ENCODE results near the gene SSPN.

The SSPN gene

GRCh38 chr12:26274441-26275312 is 79.3 kb downstream of the SSPN start:
- H3K4me1 Mint-ChIP-seq (ENCODE audit: low read depth) = peaks cover 23% of the 10 kb centered on the region
- no peaks in the 10 kb centered on the region for H3K9me3 Mint-ChIP-seq
- peak; percentile 43 for DNase-seq
- peaks cover 10% of the 10 kb centered on the region for H3K27me3 Mint-ChIP-seq
- H3K4me3 Mint-ChIP-seq = no peak overlapping the region
- H3K36me3 Mint-ChIP-seq (ENCODE audit: low read depth) = no peaks in the 10 kb centered on the region
- peak overlapping the region; percentile 45 for H3K27ac Mint-ChIP-seq

GRCh38 chr12:26275313-26276131 is 80.1 kb downstream of the SSPN start:
- Mint-ChIP-seq H3K36me3 (ENCODE audit: low read depth) (no peaks in the 10 kb centered on the region), H3K27ac (no peak overlapping the region), H3K27me3 (peaks cover 15% of the 10 kb centered on the region), H3K4me1 (ENCODE audit: low read depth) (peaks cover 23% of the 10 kb centered on the region), H3K9me3 (no peaks in the 10 kb centered on the region), H3K4me3 (no peak overlapping the region)
- DNase-seq = no peak

GRCh38 chr12:26276709-26277108 is 81.3 kb downstream of the SSPN start:
- Mint-ChIP-seq H3K27ac (no peak overlapping the region), H3K36me3 (ENCODE audit: low read depth) (no peaks in the 10 kb centered on the region), H3K9me3 (no peaks in the 10 kb centered on the region), H3K4me1 (ENCODE audit: low read depth) (peaks cover 23% of the 10 kb centered on the region), H3K4me3 (no peak overlapping the region), H3K27me3 (peaks cover 9% of the 10 kb centered on the region)
- no peak for DNase-seq

DNA sequence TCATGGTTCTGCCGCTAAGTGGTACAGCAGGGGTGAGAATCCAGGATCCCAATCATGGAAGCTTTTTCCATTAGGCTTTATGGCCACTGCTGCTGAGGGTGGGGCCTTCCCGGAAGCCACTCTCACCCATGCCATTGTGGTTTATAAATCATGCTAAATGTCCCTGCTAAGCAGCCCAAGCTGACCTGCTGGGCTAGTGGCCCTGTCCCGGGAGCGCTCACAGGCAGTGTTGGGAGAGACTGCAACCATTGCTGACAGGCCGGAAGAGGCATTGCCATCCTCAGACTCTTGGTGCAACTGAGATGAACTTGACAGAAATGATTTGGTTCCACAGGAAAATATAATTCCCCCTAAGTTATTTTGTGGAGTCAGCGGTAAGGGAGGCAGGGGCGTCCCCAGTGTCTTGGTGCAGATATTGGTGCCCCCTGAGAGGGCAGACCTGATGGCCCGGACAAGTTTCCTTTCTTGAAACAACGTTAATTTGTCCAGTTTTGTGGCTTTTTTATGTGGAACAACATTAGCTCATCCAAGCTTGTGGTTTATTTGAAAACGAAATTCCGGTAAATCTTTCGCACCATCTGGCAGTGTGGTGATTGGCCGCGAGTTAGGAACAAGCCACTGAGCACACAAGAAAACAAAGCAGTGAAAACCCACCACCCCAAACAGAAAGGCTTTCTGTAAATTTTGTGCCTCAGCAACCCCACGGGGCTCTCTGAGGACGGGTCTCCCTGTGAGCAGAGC is 82.3 kb downstream of the SSPN start:
- peaks cover 18% of the 10 kb centered on the region for H3K4me1 Mint-ChIP-seq (ENCODE audit: low read depth)
- peaks cover 9% of the 10 kb centered on the region for H3K27me3 Mint-ChIP-seq
- no peak overlapping the region for H3K4me3 Mint-ChIP-seq
- no peaks in the 10 kb centered on the region for H3K9me3 Mint-ChIP-seq
- DNase-seq = no peak
- no peak overlapping the region for H3K27ac Mint-ChIP-seq
- H3K36me3 Mint-ChIP-seq (ENCODE audit: low read depth) = no peaks in the 10 kb centered on the region

DNA sequence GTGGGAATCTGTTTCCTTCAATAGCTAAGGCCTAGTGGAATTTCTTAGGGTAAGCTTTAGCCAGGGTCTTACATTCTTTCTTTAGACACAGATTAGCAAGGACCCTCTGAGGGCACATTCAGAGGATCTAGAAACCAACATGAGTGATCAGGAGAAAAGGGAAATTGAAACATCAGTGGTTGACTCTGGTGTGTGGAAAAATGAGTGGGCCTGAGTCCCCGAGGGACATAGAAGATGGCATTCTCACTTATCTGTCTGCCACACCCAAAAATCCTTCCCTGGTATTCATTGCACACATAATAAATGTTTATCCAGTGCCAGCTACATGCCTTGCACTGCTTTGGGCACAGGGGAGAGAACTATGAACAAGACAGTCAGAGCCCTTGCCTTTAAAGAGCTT is 82.9 kb downstream of the SSPN start:
- no peak overlapping the region for H3K4me3 Mint-ChIP-seq
- no peaks in the 10 kb centered on the region for H3K36me3 Mint-ChIP-seq (ENCODE audit: low read depth)
- no peaks in the 10 kb centered on the region for H3K9me3 Mint-ChIP-seq
- peaks cover 18% of the 10 kb centered on the region for H3K4me1 Mint-ChIP-seq (ENCODE audit: low read depth)
- H3K27me3 Mint-ChIP-seq = peaks cover 9% of the 10 kb centered on the region
- DNase-seq = no peak
- H3K27ac Mint-ChIP-seq = no peak overlapping the region

DNA sequence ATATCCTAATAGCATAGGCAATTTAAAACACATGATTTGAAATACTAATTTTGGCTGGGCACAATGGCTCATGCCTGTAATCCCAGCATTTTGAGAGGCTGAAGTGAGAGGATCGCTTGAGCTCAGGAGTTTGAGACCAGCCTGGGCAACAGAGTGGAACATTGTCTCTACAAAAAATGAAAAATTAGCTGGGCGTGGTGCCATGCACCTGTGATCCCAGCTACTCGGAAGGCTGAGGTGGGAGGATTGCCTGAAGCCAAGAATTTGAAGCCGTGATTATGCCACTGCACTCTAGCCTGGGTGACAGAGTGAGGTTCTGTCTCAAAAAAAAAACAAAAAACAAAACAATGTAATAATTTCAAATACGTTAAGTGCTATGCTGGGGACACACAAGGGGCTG is 83.3 kb downstream of the SSPN start:
- peaks cover 20% of the 10 kb centered on the region for H3K4me1 Mint-ChIP-seq (ENCODE audit: low read depth)
- no peak for DNase-seq
- H3K36me3 Mint-ChIP-seq (ENCODE audit: low read depth) = no peaks in the 10 kb centered on the region
- no peak overlapping the region for H3K4me3 Mint-ChIP-seq
- no peak overlapping the region for H3K27ac Mint-ChIP-seq
- no peaks in the 10 kb centered on the region for H3K9me3 Mint-ChIP-seq
- H3K27me3 Mint-ChIP-seq = peaks cover 9% of the 10 kb centered on the region

DNA sequence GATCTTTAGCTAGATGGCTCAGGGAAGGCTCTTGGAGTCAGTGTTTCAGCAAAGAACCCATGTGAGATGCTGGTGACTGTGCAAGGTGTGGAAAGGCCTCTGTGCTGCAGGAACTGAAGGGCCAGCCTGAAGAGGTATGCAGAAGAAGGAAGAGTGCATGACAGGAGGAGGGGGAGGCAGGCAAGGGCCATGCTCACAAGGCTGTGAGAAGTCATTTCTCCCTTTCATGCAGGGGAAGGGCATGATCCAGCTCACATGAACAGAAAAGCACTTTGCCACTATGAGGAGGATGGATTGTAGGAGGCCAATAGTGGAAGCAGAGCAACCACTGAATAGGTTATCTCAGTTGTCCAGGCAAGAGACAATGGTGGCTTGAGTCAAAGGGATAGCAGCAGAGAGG is 83.7 kb downstream of the SSPN start:
- no peak for DNase-seq
- no peak overlapping the region for H3K4me3 Mint-ChIP-seq
- H3K27me3 Mint-ChIP-seq = peaks cover 9% of the 10 kb centered on the region
- no peak overlapping the region for H3K27ac Mint-ChIP-seq
- no peaks in the 10 kb centered on the region for H3K9me3 Mint-ChIP-seq
- peaks cover 18% of the 10 kb centered on the region for H3K4me1 Mint-ChIP-seq (ENCODE audit: low read depth)
- H3K36me3 Mint-ChIP-seq (ENCODE audit: low read depth) = no peaks in the 10 kb centered on the region

DNA sequence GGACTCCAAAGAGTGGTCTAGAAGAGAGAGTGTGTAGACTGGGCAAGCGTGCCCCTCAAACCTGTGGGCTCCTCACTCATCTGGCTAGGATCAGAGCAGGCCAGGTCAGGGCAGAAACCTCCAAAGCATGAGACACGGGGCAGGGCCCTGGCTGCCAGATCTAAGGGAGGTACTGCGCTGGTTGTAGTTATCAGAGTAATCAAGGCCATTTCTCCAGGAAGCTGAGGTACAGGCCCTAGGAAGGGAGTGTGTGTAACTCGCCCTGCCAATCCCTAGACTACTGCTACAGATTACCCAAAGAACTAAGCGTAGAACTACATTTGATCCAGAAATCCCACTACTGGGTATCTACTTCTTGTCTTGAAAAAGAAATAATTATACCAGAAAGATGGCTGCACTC is 84.5 kb downstream of the SSPN start:
- Mint-ChIP-seq H3K27ac (no peak overlapping the region), H3K4me3 (no peak overlapping the region), H3K4me1 (ENCODE audit: low read depth) (peaks cover 9% of the 10 kb centered on the region), H3K27me3 (peaks cover 9% of the 10 kb centered on the region), H3K36me3 (ENCODE audit: low read depth) (no peaks in the 10 kb centered on the region), H3K9me3 (no peaks in the 10 kb centered on the region)
- no peak for DNase-seq

DNA sequence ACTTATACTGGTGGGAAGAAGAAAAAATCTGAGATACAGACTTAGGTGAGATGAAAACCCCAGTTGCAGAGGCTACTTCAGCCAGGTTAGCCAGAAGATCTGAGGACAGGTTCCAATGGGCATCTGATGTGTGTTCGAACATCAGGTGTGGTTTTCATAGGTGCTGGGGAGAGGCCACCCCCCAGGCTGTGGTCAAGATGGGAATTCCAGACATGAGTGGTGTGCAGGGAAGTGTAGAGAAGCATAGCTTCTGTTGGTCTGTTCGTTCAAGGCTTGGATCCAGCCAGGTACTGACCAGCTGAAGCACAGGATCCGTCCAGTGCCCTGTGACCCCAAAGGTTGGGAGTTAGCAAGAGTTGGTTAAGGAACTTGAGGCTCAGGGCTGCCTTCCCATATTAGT is 85.5 kb downstream of the SSPN start:
- Mint-ChIP-seq H3K4me3 (no peak overlapping the region), H3K36me3 (ENCODE audit: low read depth) (no peaks in the 10 kb centered on the region), H3K27ac (no peak overlapping the region), H3K4me1 (ENCODE audit: low read depth) (peaks cover 3% of the 10 kb centered on the region), H3K9me3 (peaks cover 2% of the 10 kb centered on the region), H3K27me3 (peaks cover 9% of the 10 kb centered on the region)
- DNase-seq = no peak

GRCh38 chr12:26281320-26281719 is 85.9 kb downstream of the SSPN start:
- no peak for DNase-seq
- Mint-ChIP-seq H3K9me3 (peaks cover 2% of the 10 kb centered on the region), H3K4me3 (no peak overlapping the region), H3K4me1 (ENCODE audit: low read depth) (peaks cover 3% of the 10 kb centered on the region), H3K36me3 (ENCODE audit: low read depth) (no peaks in the 10 kb centered on the region), H3K27me3 (peaks cover 9% of the 10 kb centered on the region), H3K27ac (no peak overlapping the region)

DNA sequence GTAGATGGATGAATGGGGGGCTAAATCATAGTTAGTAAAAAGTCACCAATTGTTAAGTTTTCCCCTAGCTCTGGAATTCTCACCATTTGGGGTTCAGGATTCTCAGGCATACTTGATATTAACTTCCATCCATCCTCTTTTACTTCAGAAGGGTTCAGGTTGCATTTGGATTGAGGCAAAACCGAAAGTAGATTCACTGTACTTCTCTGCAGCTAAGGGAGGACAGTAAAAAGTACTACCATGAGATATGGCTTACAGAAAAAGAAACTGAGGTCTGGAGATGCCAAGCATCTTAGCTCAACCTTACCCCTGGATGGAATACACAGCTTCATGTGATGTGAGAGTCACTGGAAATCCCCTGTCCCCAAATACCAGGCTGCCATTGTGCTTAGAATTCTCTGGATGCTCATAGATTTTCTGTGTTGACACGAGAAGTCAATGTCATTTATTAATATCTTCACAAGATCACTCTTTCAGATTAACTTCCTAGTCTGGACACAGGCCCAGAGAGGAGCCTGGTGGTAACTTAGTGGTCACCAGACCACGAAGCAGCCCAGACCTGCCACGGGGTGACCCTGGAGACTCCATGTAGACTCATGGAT is 87.1 kb downstream of the SSPN start:
- H3K9me3 Mint-ChIP-seq = peaks cover 2% of the 10 kb centered on the region
- no peak for DNase-seq
- peaks cover 3% of the 10 kb centered on the region for H3K4me1 Mint-ChIP-seq (ENCODE audit: low read depth)
- no peak overlapping the region for H3K4me3 Mint-ChIP-seq
- no peak overlapping the region for H3K27ac Mint-ChIP-seq
- H3K36me3 Mint-ChIP-seq (ENCODE audit: low read depth) = no peaks in the 10 kb centered on the region
- peaks cover 8% of the 10 kb centered on the region for H3K27me3 Mint-ChIP-seq

DNA sequence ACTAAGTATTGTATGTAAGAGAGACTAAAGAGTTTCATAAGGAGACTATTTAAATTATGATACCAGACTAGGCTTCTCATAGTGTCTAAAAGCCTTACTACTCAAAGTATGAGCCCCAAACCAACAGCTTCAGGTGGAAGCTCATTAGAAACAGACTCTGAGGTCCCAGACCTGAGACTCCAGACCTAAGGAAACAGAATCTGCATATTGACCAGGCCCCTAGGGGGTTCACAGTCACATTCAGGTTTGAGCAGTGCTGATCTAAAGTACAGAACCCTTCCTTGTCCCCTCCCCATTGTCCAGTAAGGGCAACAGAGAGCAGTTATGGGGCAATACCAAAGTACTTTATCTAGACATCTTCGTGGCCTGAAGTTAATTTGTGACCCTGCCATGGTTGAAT is 87.7 kb downstream of the SSPN start:
- no peak for DNase-seq
- no peaks in the 10 kb centered on the region for H3K36me3 Mint-ChIP-seq (ENCODE audit: low read depth)
- no peak overlapping the region for H3K4me3 Mint-ChIP-seq
- H3K4me1 Mint-ChIP-seq (ENCODE audit: low read depth) = peaks cover 2% of the 10 kb centered on the region
- peaks cover 2% of the 10 kb centered on the region for H3K9me3 Mint-ChIP-seq
- H3K27me3 Mint-ChIP-seq = peaks cover 5% of the 10 kb centered on the region
- no peak overlapping the region for H3K27ac Mint-ChIP-seq

DNA sequence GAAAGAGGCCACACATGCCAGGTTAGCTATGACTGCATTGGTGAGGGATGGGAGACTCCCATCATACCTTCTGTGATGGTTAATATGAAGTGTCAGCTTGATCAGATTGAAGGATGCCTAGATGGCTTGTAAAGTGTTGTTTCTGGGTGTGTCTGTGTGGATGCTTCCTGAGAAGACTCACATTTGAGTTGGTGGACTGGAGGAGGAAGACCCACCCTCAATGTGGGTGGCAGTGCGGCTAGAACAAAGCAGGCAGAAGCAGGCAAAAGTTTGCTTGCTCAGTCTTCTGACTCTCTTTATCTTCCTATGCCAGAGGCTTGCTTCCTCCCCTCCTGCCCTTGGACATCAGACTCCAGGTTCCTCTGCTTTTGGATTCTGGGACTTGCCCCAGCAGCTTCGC is 88.2 kb downstream of the SSPN start:
- Mint-ChIP-seq H3K36me3 (ENCODE audit: low read depth) (no peaks in the 10 kb centered on the region), H3K27ac (no peak overlapping the region), H3K27me3 (peaks cover 5% of the 10 kb centered on the region), H3K4me1 (ENCODE audit: low read depth) (peaks cover 2% of the 10 kb centered on the region), H3K9me3 (peaks cover 2% of the 10 kb centered on the region), H3K4me3 (no peak overlapping the region)
- DNase-seq = no peak

DNA sequence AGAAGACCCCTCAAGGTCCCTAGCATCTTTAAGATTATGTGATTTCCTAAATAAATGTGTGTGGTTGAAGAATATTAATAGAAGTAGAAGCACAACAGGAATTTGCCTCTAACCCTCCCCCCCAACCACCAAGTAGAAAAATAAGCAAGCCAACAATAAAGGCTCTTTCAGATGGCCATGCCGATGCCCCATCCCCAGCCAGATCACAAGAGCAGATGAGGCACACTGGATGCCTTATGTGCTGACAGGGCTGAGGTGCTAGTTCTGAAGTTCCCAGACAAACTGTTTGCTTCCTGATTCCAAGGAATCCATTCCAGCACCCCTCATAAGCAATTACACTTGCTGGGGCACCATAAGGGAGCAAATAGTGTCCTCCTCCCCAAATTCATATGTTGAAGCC is 90.0 kb downstream of the SSPN start:
- no peak overlapping the region for H3K4me3 Mint-ChIP-seq
- H3K4me1 Mint-ChIP-seq (ENCODE audit: low read depth) = peaks cover 2% of the 10 kb centered on the region
- no peak for DNase-seq
- no peaks in the 10 kb centered on the region for H3K36me3 Mint-ChIP-seq (ENCODE audit: low read depth)
- peaks cover under 1% of the 10 kb centered on the region for H3K27me3 Mint-ChIP-seq
- peaks cover 2% of the 10 kb centered on the region for H3K9me3 Mint-ChIP-seq
- no peak overlapping the region for H3K27ac Mint-ChIP-seq

All from activated T-cell treated with anti-CD3 and anti-CD28 coated beads, Interleukin-2, amount 50 U/mL, for 24 hours (primary cell).